Measurements from ENCODE around the gene MKKS. TPM values are rescaled to one million over a fixed set of nuclear protein-coding genes. Genes with fewer than 3 reads are reported as not detected.

MKKS gene
- total and polyA plus RNA-seq, 10 of the 15 experiments (the other 5 are each of a cell fraction or from before 2014, with no cell fraction given) = 4.3 to 17.9 (median 7.7) TPM

GRCh38 chr20:10356628-10357027 lies 77.4 kb downstream of the MKKS start (continued):
- no peak for TF ChIP-seq E4F1 (IDR thresholded peaks at IDR 0.05; ENCODE audit: borderline replicate concordance, partially characterized antibody)
- no peak for TF ChIP-seq SMC3 (IDR thresholded peaks at IDR 0.05; ENCODE audit: borderline replicate concordance, low read length)

DNA sequence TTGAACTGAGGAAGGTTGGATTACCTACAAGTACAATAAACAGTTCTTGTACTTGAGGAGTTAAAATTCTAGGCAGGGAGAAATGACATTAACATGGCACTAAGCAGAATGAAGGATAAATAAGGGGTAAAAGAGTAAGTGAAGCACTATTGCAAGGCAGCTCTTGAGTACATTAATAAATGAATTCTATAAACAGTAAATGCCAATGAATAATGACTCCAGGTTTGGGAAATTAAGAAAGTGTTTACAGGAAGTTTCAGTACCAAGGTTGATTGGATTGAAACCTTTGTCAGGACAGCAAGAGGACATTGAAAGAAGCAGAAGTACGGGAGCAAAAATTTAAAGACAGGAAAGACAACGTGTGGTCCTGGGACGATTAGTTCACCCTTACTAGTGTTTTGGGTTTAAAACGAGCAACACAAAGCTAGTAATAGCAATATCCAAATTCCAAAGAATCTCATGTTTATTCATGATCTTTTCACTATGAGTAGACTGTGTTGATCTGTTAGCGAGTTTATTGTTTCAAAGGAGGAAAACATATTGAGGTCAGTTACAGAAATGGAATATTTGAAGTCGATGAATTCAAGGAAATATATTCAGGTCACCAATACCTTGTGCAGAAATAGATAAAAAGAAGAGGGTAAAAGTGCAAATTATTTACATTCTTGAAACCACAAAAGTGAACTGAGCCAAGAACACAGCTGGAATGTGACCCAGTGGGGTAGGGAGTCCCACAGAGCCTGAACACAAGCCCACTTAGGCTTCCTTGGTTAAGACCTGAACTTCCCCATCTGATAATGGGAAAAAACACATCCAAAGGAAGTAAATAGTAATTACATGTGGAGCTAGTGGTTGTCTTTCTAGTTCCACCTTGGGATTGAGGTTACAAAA lies 80.8 kb downstream of the MKKS start:
- FAIRE-seq = no peak
- Histone ChIP-seq H2AFZ (ENCODE audit: control insufficient read depth, low read depth, low read length) (no peak overlapping the region), H4K20me1 (ENCODE audit: control insufficient read depth, insufficient read depth) (no peaks in the 10 kb centered on the region), H3K79me2 (ENCODE audit: control insufficient read depth, insufficient read depth, low read length) (no peaks in the 10 kb centered on the region), H3K4me2 (ENCODE audit: control insufficient read depth, insufficient read depth) (no peak overlapping the region), H3K36me3 (ENCODE audit: control insufficient read depth in 2 of 2, insufficient read depth in 2 of 2, low read length in 1 of 2) (no peaks in the 10 kb centered on the region), H3K4me3 (no peak overlapping the region), H3K9ac (ENCODE audit: control insufficient read depth, insufficient read depth, low read length) (no peak overlapping the region), H3K27me3 (replicated peaks in 1 of 2; ENCODE audit: control insufficient read depth in 2 of 2, insufficient read depth in 2 of 2, low read length in 1 of 2) (no peaks in the 10 kb centered on the region), H3K4me1 (ENCODE audit: control insufficient read depth, insufficient read depth, low read length) (peaks cover 12% of the 10 kb centered on the region), H3K9me3 (replicated peaks; ENCODE audit: control insufficient read depth, insufficient read depth, low read length) (no peaks in the 10 kb centered on the region; the same call in 2 of the 3 replicates), H3K27ac (ENCODE audit: control insufficient read depth, insufficient read depth) (no peak overlapping the region)
- intact Hi-C loops (cut with micrococcal nuclease; ENCODE audit: unreplicated experiment) (loop anchor here (5.0 kb wide), 2 partner anchors 74 to 124 kb away; no protein-coding TSS in a partner anchor), in situ Hi-C loops (cut with MboI) (no loop called here)
- ChIA-PET RAD21 (ENCODE audit: unreplicated experiment) (interaction anchor here (0.9 to 8.3 kb wide), 8 partner anchors 9 to 125 kb away, joined by 3 to 86 read pairs (median 4); partner anchors contain the start of gene MKKS), POLR2A (interaction anchor here (1.4 to 2.5 kb wide), 2 partner anchors 11 to 81 kb away, joined by 3 to 8 read pairs; partner anchors contain the start of gene MKKS), SMC1A (ENCODE audit: uncharacterized antibody, unreplicated experiment) (interaction anchor here (1.0 to 7.4 kb wide), 10 partner anchors 8 to 1192 kb away, joined by 4 to 103 read pairs (median 5); no protein-coding TSS in a partner anchor), CTCF (interaction anchor here (0.8 to 3.4 kb wide), 11 partner anchors 10 to 318 kb away, joined by 3 to 20 read pairs (median 5); no protein-coding TSS in a partner anchor)
- no peak for DNase-seq (ENCODE audit: low read depth, low spot score)
- no TSS peak for BruUV-seq (replicated peaks)
- WGBS (ENCODE audit: insufficient coverage, insufficient replicate concordance, low lambda C conversion rate, missing lambda C conversion rate) = 15% methylated on average over 6 of the region's 6 CpGs
- no peak for ATAC-seq
- TF ChIP-seq, protein P1, sequence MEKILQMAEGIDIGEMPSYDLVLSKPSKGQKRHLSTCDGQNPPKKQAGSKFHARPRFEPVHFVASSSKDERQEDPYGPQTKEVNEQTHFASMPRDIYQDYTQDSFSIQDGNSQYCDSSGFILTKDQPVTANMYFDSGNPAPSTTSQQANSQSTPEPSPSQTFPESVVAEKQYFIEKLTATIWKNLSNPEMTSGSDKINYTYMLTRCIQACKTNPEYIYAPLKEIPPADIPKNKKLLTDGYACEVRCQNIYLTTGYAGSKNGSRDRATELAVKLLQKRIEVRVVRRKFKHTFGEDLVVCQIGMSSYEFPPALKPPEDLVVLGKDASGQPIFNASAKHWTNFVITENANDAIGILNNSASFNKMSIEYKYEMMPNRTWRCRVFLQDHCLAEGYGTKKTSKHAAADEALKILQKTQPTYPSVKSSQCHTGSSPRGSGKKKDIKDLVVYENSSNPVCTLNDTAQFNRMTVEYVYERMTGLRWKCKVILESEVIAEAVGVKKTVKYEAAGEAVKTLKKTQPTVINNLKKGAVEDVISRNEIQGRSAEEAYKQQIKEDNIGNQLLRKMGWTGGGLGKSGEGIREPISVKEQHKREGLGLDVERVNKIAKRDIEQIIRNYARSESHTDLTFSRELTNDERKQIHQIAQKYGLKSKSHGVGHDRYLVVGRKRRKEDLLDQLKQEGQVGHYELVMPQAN (conservative IDR thresholded peaks at IDR 0.05) = no peak
- TF ChIP-seq, protein P2, sequence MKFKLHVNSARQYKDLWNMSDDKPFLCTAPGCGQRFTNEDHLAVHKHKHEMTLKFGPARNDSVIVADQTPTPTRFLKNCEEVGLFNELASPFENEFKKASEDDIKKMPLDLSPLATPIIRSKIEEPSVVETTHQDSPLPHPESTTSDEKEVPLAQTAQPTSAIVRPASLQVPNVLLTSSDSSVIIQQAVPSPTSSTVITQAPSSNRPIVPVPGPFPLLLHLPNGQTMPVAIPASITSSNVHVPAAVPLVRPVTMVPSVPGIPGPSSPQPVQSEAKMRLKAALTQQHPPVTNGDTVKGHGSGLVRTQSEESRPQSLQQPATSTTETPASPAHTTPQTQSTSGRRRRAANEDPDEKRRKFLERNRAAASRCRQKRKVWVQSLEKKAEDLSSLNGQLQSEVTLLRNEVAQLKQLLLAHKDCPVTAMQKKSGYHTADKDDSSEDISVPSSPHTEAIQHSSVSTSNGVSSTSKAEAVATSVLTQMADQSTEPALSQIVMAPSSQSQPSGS (IDR thresholded peaks at IDR 0.05; ENCODE audit: low read length) = no peak
- no peak for TF ChIP-seq MYC (IDR thresholded peaks at IDR 0.05; ENCODE audit: insufficient read depth, insufficient read length, insufficient replicate concordance, low read length, severe bottlenecking)
- TF ChIP-seq MTA3 (IDR thresholded peaks at IDR 0.05; ENCODE audit: borderline replicate concordance, low read length) = no peak
- TF ChIP-seq SREBF2 (IDR thresholded peaks at IDR 0.05; ENCODE audit: low read length) = no peak
- TF ChIP-seq BHLHE40 (IDR thresholded peaks at IDR 0.05; ENCODE audit: borderline replicate concordance in 1 of 2, low read depth in 2 of 2, low read length in 1 of 2) = no peak
- no peak for TF ChIP-seq RAD51 (IDR thresholded peaks at IDR 0.05)

All from GM12878 (cell line).